ENCODE results near the gene GDAP2.
A peak's percentile ranks its signal among the peaks of the same experiment; 100 is the strongest.

Gene GDAP2

GRCh38 chr1:117942293-117942692 is 12.9 kb upstream of the GDAP2 start:
- H3K79me2 ChIP-seq: no peaks in the 10 kb centered on the region
- no peaks in the 10 kb centered on the region for H3K27me3 ChIP-seq (ENCODE audit: control insufficient read depth, insufficient read depth, low read length)
- H3K9ac ChIP-seq: no peak overlapping the region
- no peaks in the 10 kb centered on the region for H3K4me1 ChIP-seq
- no peaks in the 10 kb centered on the region for H3K36me3 ChIP-seq (ENCODE audit: control insufficient read depth, insufficient read depth, low read length)
- TF ChIP-seq CTCF (IDR thresholded peaks at IDR 0.05): no peak
- no peaks in the 10 kb centered on the region for H3K9me3 ChIP-seq (ENCODE audit: control insufficient read depth, low read length)
- H3K27ac ChIP-seq: no peak overlapping the region
- H3K4me2 ChIP-seq (ENCODE audit: low read length): no peak overlapping the region
- no peak overlapping the region for H2AFZ ChIP-seq
- no peak overlapping the region for H3K4me3 ChIP-seq (ENCODE audit: low read depth, low read length)

GRCh38 chr1:117933769-117934168 is 4.3 kb upstream of the GDAP2 start:
- no peaks in the 10 kb centered on the region for H3K27me3 ChIP-seq (ENCODE audit: control insufficient read depth, insufficient read depth, low read length)
- H3K9ac ChIP-seq: no peak overlapping the region
- no peaks in the 10 kb centered on the region for H3K4me1 ChIP-seq
- no peak overlapping the region for H2AFZ ChIP-seq
- peaks cover 4% of the 10 kb centered on the region for H3K79me2 ChIP-seq
- no peak for TF ChIP-seq CTCF (IDR thresholded peaks at IDR 0.05)
- no peak overlapping the region for H3K4me2 ChIP-seq (ENCODE audit: low read length)
- H3K27ac ChIP-seq: no peak overlapping the region
- no peaks in the 10 kb centered on the region for H3K9me3 ChIP-seq (ENCODE audit: control insufficient read depth, low read length)
- no peak overlapping the region for H3K4me3 ChIP-seq (ENCODE audit: low read depth, low read length)
- no peaks in the 10 kb centered on the region for H3K36me3 ChIP-seq (ENCODE audit: control insufficient read depth, insufficient read depth, low read length)

- Histone ChIP-seq H3K9ac (no peak overlapping the region), H3K4me3 (ENCODE audit: low read depth, low read length) (no peak overlapping the region), H3K4me2 (ENCODE audit: low read length) (no peak overlapping the region), H3K27ac (no peak overlapping the region), H3K4me1 (peaks cover 5% of the 10 kb centered on the region), H3K36me3 (ENCODE audit: control insufficient read depth, insufficient read depth, low read length) (no peaks in the 10 kb centered on the region), H2AFZ (no peak overlapping the region), H3K27me3 (ENCODE audit: control insufficient read depth, insufficient read depth, low read length) (no peaks in the 10 kb centered on the region), H3K9me3 (ENCODE audit: control insufficient read depth, low read length) (no peaks in the 10 kb centered on the region), H3K79me2 (peaks cover 9% of the 10 kb centered on the region)
- no peak for TF ChIP-seq CTCF (IDR thresholded peaks at IDR 0.05)
Measured at GRCh38 chr1:117932576-117932975, 3.2 kb upstream of the GDAP2 start.

GRCh38 chr1:117930484-117930883 is 1.1 kb upstream of the GDAP2 start:
- Histone ChIP-seq H3K27me3 (ENCODE audit: control insufficient read depth, insufficient read depth, low read length) (no peaks in the 10 kb centered on the region), H3K9me3 (ENCODE audit: control insufficient read depth, low read length) (no peaks in the 10 kb centered on the region), H2AFZ (peak overlapping the region; percentile 91), H3K27ac (peak overlapping the region; percentile 64), H3K9ac (no peak overlapping the region), H3K4me2 (ENCODE audit: low read length) (peak overlapping the region; percentile 73), H3K4me3 (ENCODE audit: low read depth, low read length) (peak overlapping the region; percentile 91), H3K4me1 (peaks cover 7% of the 10 kb centered on the region), H3K36me3 (ENCODE audit: control insufficient read depth, insufficient read depth, low read length) (no peaks in the 10 kb centered on the region), H3K79me2 (peaks cover 13% of the 10 kb centered on the region)
- TF ChIP-seq CTCF (IDR thresholded peaks at IDR 0.05): no peak

- Histone ChIP-seq H3K79me2 (peaks cover 13% of the 10 kb centered on the region), H3K9ac (no peak overlapping the region), H3K36me3 (ENCODE audit: control insufficient read depth, insufficient read depth, low read length) (no peaks in the 10 kb centered on the region), H3K4me2 (ENCODE audit: low read length) (peak overlapping the region; percentile 73), H3K27ac (peak overlapping the region; percentile 64), H3K4me1 (peaks cover 7% of the 10 kb centered on the region), H2AFZ (peak overlapping the region; percentile 91), H3K27me3 (ENCODE audit: control insufficient read depth, insufficient read depth, low read length) (no peaks in the 10 kb centered on the region), H3K4me3 (ENCODE audit: low read depth, low read length) (peak overlapping the region; percentile 91), H3K9me3 (ENCODE audit: control insufficient read depth, low read length) (no peaks in the 10 kb centered on the region)
- TF ChIP-seq CTCF (IDR thresholded peaks at IDR 0.05): no peak
Measured at GRCh38 chr1:117930173-117930447, 689 bp upstream of the GDAP2 start.

Data from parathyroid adenoma (tissue), 2 donors.